LNCaP clone FGC (cell line): ENCODE results near the gene CXCR3.
"Not testable (repeated sequence)": the region's sequence is repeated elsewhere in the genome, so short reads cannot be mapped to it uniquely, and the experiment has no call there.

Experiments used
- DNase-seq: peaks from one replicate; pipeline ENCODE4 v3.0.0-alpha.2; 2011; ENCODE audit warnings: low read depth
- H3K4me3 ChIP-seq: 2 replicates; pipeline ENCODE4 v1.5.1; 2011; ENCODE audit warnings: mild to moderate bottlenecking, low read depth, low read length, control low read depth
- CTCF ChIP-seq: IDR thresholded peaks from 2 replicates; pipeline ENCODE4 v1.5.1; 2012; ENCODE audit warnings: mild to moderate bottlenecking; ENCODE audit not compliant: control insufficient read depth, insufficient read depth; ENCODE audit errors: extremely low read depth

CXCR3 gene

GRCh38 chrX:71573590-71573989 is 44.7 kb downstream of the CXCR3 start:
- no peak overlapping the region for H3K4me3 ChIP-seq
- TF ChIP-seq CTCF, result no peak
- DNase-seq, result no peak

GRCh38 chrX:71571390-71571789 is 46.9 kb downstream of the CXCR3 start:
- H3K4me3 ChIP-seq, DNase-seq: not testable (repeated sequence)
